ENCODE results near the gene TMEM82. TPM values are rescaled to one million over a fixed set of nuclear protein-coding genes. Genes with fewer than 3 reads are reported as not detected.
A peak's percentile ranks its signal among the peaks of the same experiment; 100 is the strongest.

The TMEM82 gene
- total and polyA plus RNA-seq, 2 experiments from 2014 or later, result 0.42 TPM; not detected in 1

GRCh38 chr1:15770313-15770962 is 28.1 kb downstream of the TMEM82 start:
- Histone ChIP-seq H3K27me3 (ENCODE audit: insufficient read depth) (no peaks in the 10 kb centered on the region), H3K79me2 (replicated peaks; ENCODE audit: insufficient read depth) (no peaks in the 10 kb centered on the region), H3K4me3 (no peak overlapping the region), H3K27ac (ENCODE audit: low read depth) (no peak overlapping the region), H2AFZ (no peak overlapping the region), H3F3A (replicated peaks; ENCODE audit: low read depth) (0 out of 2 replicates have a peak, but pooled peaks cover 6% of the 10 kb centered on the region), H4K20me1 (replicated peaks; ENCODE audit: insufficient read depth) (no peaks in the 10 kb centered on the region; the same call in none of the 2 replicates), H3K4me2 (no peak overlapping the region), H3K36me3 (ENCODE audit: insufficient read depth) (peaks cover 56% of the 10 kb centered on the region), H3K4me1 (ENCODE audit: insufficient read depth) (no peaks in the 10 kb centered on the region), H3K9me2 (ENCODE audit: insufficient read depth) (no peaks in the 10 kb centered on the region)
- peaks cover 87% of the 10 kb centered on the region for H3K36me3 Mint-ChIP-seq (ENCODE audit: low read depth)
- H3K4me3 Mint-ChIP-seq, result no peak overlapping the region
- TF ChIP-seq ETS1 (IDR thresholded peaks at IDR 0.05), result no peak
- H3K9me3 Mint-ChIP-seq, result no peaks in the 10 kb centered on the region
- no peaks in the 10 kb centered on the region; the same call in 2 of the 3 replicates for H3K4me1 Mint-ChIP-seq
- DNase-seq (ENCODE audit: low spot score), result no peak
- H3K27ac Mint-ChIP-seq, result no peak overlapping the region
- H3K27me3 Mint-ChIP-seq (ENCODE audit: insufficient read depth, low read depth, poor library complexity), result peaks cover 5% of the 10 kb centered on the region
- no peak for ATAC-seq

- Histone ChIP-seq H3K4me2 (no peak overlapping the region), H3K9me2 (ENCODE audit: insufficient read depth) (no peaks in the 10 kb centered on the region), H3K27me3 (ENCODE audit: insufficient read depth) (no peaks in the 10 kb centered on the region), H3K36me3 (ENCODE audit: insufficient read depth) (peaks cover 64% of the 10 kb centered on the region), H3F3A (replicated peaks; ENCODE audit: low read depth) (0 out of 2 replicates have a peak, but pooled peaks cover 6% of the 10 kb centered on the region), H2AFZ (no peak overlapping the region), H4K20me1 (replicated peaks; ENCODE audit: insufficient read depth) (no peaks in the 10 kb centered on the region; the same call in none of the 2 replicates), H3K79me2 (replicated peaks; ENCODE audit: insufficient read depth) (no peaks in the 10 kb centered on the region), H3K27ac (ENCODE audit: low read depth) (0 out of 2 replicates have a peak overlapping the region, but pooled peaks have one; percentile 39), H3K4me3 (no peak overlapping the region), H3K4me1 (ENCODE audit: insufficient read depth) (no peaks in the 10 kb centered on the region)
- ATAC-seq (no peak), DNase-seq (ENCODE audit: low spot score) (no peak)
- Mint-ChIP-seq H3K9me3 (no peaks in the 10 kb centered on the region), H3K27me3 (ENCODE audit: insufficient read depth, low read depth, poor library complexity) (peaks cover 5% of the 10 kb centered on the region), H3K4me1 (no peaks in the 10 kb centered on the region; the same call in 2 of the 3 replicates), H3K36me3 (ENCODE audit: low read depth) (peaks cover 89% of the 10 kb centered on the region), H3K4me3 (no peak overlapping the region), H3K27ac (no peak overlapping the region)
- TF ChIP-seq EZH2phosphoT487 (IDR thresholded peaks at IDR 0.05; ENCODE audit: unreplicated experiment) (no peak), ZNF114 (CRISPR knock-in tag; IDR thresholded peaks at IDR 0.05) (no peak), JUNB (IDR thresholded peaks at IDR 0.05; ENCODE audit: unreplicated experiment) (no peak), NANOG (IDR thresholded peaks at IDR 0.05; ENCODE audit: borderline replicate concordance) (no peak), CTCF (conservative IDR thresholded peaks at IDR 0.05; ENCODE audit: low read depth in 2 of 2) (no peak), EZH2 (IDR thresholded peaks at IDR 0.05; ENCODE audit: low read depth, unreplicated experiment) (no peak), STAT1 (IDR thresholded peaks at IDR 0.05; ENCODE audit: unreplicated experiment) (no peak), CREB1 (CRISPR knock-in tag; IDR thresholded peaks at IDR 0.05; ENCODE audit: low read depth) (no peak), REST (IDR thresholded peaks at IDR 0.05; ENCODE audit: unreplicated experiment) (no peak)
These were observed 29.7 kb downstream of the TMEM82 start for GRCh38 chr1:15771836-15772515.

Measured in GM23338 (cell line).